Panc1 (cell line): ENCODE results near the gene SDK2. TPM values are rescaled to one million over a fixed set of nuclear protein-coding genes. Genes with fewer than 3 reads are reported as not detected.

Source experiments
- ATAC-seq: fragments of 200-7000 bp; cut with Tn5 transposase; 2 replicates; pipeline ENCODE4 v1.9.1; 2020; ENCODE audit warnings: mild to moderate bottlenecking, moderate library complexity
- BruUV-seq: library from RNA; stranded (reverse); fragments of 400-500 nt; replicated peaks from 2 replicates; lab custom pipeline; 2021; lab: Mats Ljungman, UMichigan
- CTCF ChIA-PET: fragments of 300-600 bp; sonication (Branson Sonifier 250); formaldehyde crosslinking; loops from one replicate; lab custom pipeline; 2022; ENCODE audit warnings: antibody characterized with exemption; lab: Charles Lee
- POLR2A ChIA-PET: fragments of 300-600 bp; sonication (Branson Sonifier 250); formaldehyde crosslinking; loops from one replicate; lab custom pipeline; 2022; ENCODE audit warnings: antibody characterized with exemption; lab: Charles Lee
- DNase-seq: peaks from one replicate; pipeline ENCODE4 v3.0.0-alpha.2; 2010; ENCODE audit warnings: low read depth, low spot score
- H3K27ac ChIP-seq: 2 replicates; pipeline ENCODE4 v1.5.1; 2011; ENCODE audit warnings: mild to moderate bottlenecking, low read length, inconsistent platforms
- H3K27me3 ChIP-seq: fragments of 200-500 bp; sonication (Bioruptor generic); 2 replicates; pipeline ENCODE4 v1.6.0; 2014; ENCODE audit warnings: low read length, inconsistent platforms; ENCODE audit not compliant: control insufficient read depth, insufficient read depth
- H3K36me3 ChIP-seq: fragments of 200-500 bp; sonication (Bioruptor generic); 2 replicates; pipeline ENCODE4 v1.5.1; 2014; ENCODE audit warnings: inconsistent platforms, mild to moderate bottlenecking, low read length, moderate library complexity; ENCODE audit not compliant: control insufficient read depth, insufficient read depth
- H3K4me1 ChIP-seq: 2 replicates; pipeline ENCODE4 v1.5.1; 2011; ENCODE audit warnings: inconsistent platforms, mild to moderate bottlenecking, low read length, moderate library complexity; ENCODE audit not compliant: control insufficient read depth, insufficient read depth
- H3K4me3 ChIP-seq, 2 experiments: 2 replicates each; pipeline ENCODE4 v1.5.1; 2011 to 2012; ENCODE audit warnings: low read depth in 2 of 2, low read length in 2 of 2, mild to moderate bottlenecking in 2 of 2, inconsistent platforms in 1 of 2, moderate library complexity in 1 of 2
- H3K9me3 ChIP-seq: fragments of 200-500 bp; sonication (Bioruptor generic); 2 replicates; pipeline ENCODE4 v1.5.1; 2014; ENCODE audit warnings: low read depth, mild to moderate bottlenecking, inconsistent platforms, low read length, moderate library complexity; ENCODE audit not compliant: control insufficient read depth, insufficient read depth
- CTCF ChIP-seq: fragments of 450-650 bp; IDR thresholded peaks from 2 replicates; pipeline ENCODE4 v1.5.1; 2017; ENCODE audit warnings: mild to moderate bottlenecking
- POLR2AphosphoS5 ChIP-seq: IDR thresholded peaks from 2 replicates; pipeline ENCODE4 v1.6.1; 2012; ENCODE audit warnings: mild to moderate bottlenecking, low read depth, low read length, moderate library complexity
- REST ChIP-seq, 2 experiments: IDR thresholded peaks; 2 replicates each; pipeline ENCODE4 v1.6.1; 2011 to 2012; ENCODE audit warnings: low read depth in 2 of 2, control low read depth in 1 of 2, low read length in 1 of 2, mild to moderate bottlenecking in 1 of 2, moderate library complexity in 1 of 2; ENCODE audit not compliant: insufficient read depth in 1 of 2
- SIN3A ChIP-seq: IDR thresholded peaks from 2 replicates; pipeline ENCODE4 v1.6.1; 2012; ENCODE audit warnings: low read depth, mild to moderate bottlenecking, low read length, moderate library complexity, borderline replicate concordance; ENCODE audit not compliant: insufficient read depth
- TCF7L2 ChIP-seq: IDR thresholded peaks from 2 replicates; pipeline ENCODE4 v1.6.1; 2011; ENCODE audit warnings: mild to moderate bottlenecking, low read depth, low read length, inconsistent platforms
- in situ Hi-C: cut with HindIII; loops from 2 replicates; pipeline ENCODE4 v1.10.0; 2016; ENCODE audit warnings: low sequenced_read_pairs, low pct_unique_long_range_greater_than_20kb
- intact Hi-C: fragments of 100-400 bp; cut with micrococcal nuclease; formaldehyde crosslinking; loops from one replicate; pipeline ENCODE4 v1.10.0; 2022; ENCODE audit not compliant: unreplicated experiment
- total RNA-seq: library from RNA; stranded (reverse); gene quantifications from one replicate; pipeline ENCODE4 v1.2.1, GENCODE V29; 2021; ENCODE audit not compliant: unreplicated experiment

Gene SDK2
- total RNA-seq, 1 experiment from 2014 or later, result 0.41 TPM

- Histone ChIP-seq H3K36me3 (no peaks in the 10 kb centered on the region; the same call in 1 of the 2 replicates), H3K4me3 (no peak overlapping the region), H3K27ac (no peak overlapping the region), H3K4me1 (no peaks in the 10 kb centered on the region), H3K9me3 (no peaks in the 10 kb centered on the region), H3K27me3 (peaks cover 32% of the 10 kb centered on the region)
- TF ChIP-seq TCF7L2, result no peak
- TF ChIP-seq CTCF, result no peak
- TF ChIP-seq POLR2AphosphoS5, result no peak
- no peak for TF ChIP-seq REST (IDR thresholded peaks at IDR 0.05; ENCODE audit: insufficient read depth in 1 of 2, low read depth in 2 of 2, low read length in 1 of 2)
- TF ChIP-seq SIN3A, result no peak
- ChIA-PET CTCF (no interaction called here), POLR2A (no interaction called here)
- intact Hi-C loops, result loop anchor here (10.0 kb wide), 1 partner anchor 301 kb away; no protein-coding TSS in a partner anchor
- no TSS peak for BruUV-seq
- no peak for DNase-seq
- no peak for ATAC-seq
- in situ Hi-C loops, result no loop called here
Measured at GRCh38 chr17:73653810-73654209, 9.6 kb upstream of the SDK2 start.

GRCh38 chr17:73652886-73653480 is 8.7 kb upstream of the SDK2 start:
- no peak for TF ChIP-seq REST (IDR thresholded peaks at IDR 0.05; ENCODE audit: insufficient read depth in 1 of 2, low read depth in 2 of 2, low read length in 1 of 2)
- TF ChIP-seq SIN3A, result no peak
- BruUV-seq, result no TSS peak
- Histone ChIP-seq H3K4me1 (no peaks in the 10 kb centered on the region), H3K4me3 (no peak overlapping the region), H3K9me3 (no peaks in the 10 kb centered on the region), H3K36me3 (no peaks in the 10 kb centered on the region; the same call in 1 of the 2 replicates), H3K27ac (no peak overlapping the region), H3K27me3 (peaks cover 33% of the 10 kb centered on the region)
- ATAC-seq, result no peak
- CTCF ChIA-PET, result no interaction called here
- DNase-seq, result no peak
- POLR2A ChIA-PET, result no interaction called here
- in situ Hi-C loops, result no loop called here
- intact Hi-C loops, result loop anchor here (10.0 kb wide), 1 partner anchor 302 kb away; no protein-coding TSS in a partner anchor
